ENCODE data around the gene ZNF148.

DNA sequence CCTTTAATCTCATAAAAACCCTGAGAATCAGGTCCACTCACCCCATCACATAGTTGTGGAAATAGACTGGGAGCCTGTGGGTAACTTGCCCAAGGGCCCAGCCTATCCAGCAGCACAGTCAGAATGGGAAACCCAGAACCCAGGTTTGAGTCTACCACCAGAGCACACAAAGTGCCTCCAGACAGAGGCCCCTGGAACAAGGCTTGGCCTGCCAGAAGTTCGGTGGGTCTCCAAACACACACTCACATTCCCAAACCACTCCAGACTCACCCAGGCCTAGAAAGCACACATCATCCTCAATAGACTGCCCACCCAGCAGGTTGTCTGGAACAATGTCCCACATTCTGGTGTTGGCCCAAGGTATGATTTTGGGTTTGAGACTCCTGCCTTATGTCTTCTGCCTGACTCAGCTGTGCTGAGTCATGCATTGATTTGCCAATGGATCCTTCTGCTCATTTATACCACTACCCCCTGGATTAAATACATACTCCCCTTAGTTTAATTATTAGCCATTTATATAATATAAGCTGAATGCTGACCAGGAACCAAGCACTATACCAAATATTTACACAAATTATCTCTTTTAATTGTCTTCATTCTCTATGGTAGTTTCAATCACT is 167.1 kb downstream of the ZNF148 start:
- TF ChIP-seq OVOL2 (CRISPR knock-in tag; IDR thresholded peaks at IDR 0.05; ENCODE audit: borderline replicate concordance) (no peak), CTCF (IDR thresholded peaks at IDR 0.05) (no peak), ZBTB21 (CRISPR knock-in tag; IDR thresholded peaks at IDR 0.05; ENCODE audit: borderline replicate concordance) (no peak), HMGA2 (CRISPR knock-in tag; IDR thresholded peaks at IDR 0.05) (no peak), CREM (CRISPR knock-in tag; IDR thresholded peaks at IDR 0.05) (no peak), SMAD4 (CRISPR knock-in tag; IDR thresholded peaks at IDR 0.05) (no peak), FOXJ3 (CRISPR knock-in tag; IDR thresholded peaks at IDR 0.05; ENCODE audit: borderline replicate concordance) (no peak)
- TF ChIP-seq, protein P1, sequence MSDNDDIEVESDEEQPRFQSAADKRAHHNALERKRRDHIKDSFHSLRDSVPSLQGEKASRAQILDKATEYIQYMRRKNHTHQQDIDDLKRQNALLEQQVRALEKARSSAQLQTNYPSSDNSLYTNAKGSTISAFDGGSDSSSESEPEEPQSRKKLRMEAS (CRISPR knock-in tag; IDR thresholded peaks at IDR 0.05): no peak
